OCI-LY7 (cell line): ENCODE data around the gene ROCK2.

ENCODE experiments used
- CTCF ChIP-seq: fragments of 200-600 bp; sonication (generic); conservative IDR thresholded peaks from 2 replicates; pipeline ENCODE4 v1.5.1; 2014; ENCODE audit warnings: mild to moderate bottlenecking, antibody characterized with exemption, low read length, moderate library complexity, mixed read lengths
- EZH2phosphoT487 ChIP-seq: fragments of 200-600 bp; sonication (generic); IDR thresholded peaks from 2 replicates; pipeline ENCODE4 v1.6.1; 2018; ENCODE audit warnings: low read depth, borderline replicate concordance, mild to moderate bottlenecking, mixed run types, antibody characterized with exemption, low read length, moderate library complexity, mixed read lengths

- TF ChIP-seq CTCF (no peak), EZH2phosphoT487 (no peak)
Observed at GRCh38 chr2:11333427-11334183, 10.8 kb downstream of the ROCK2 start.
